ENCODE measurements around the gene KIAA0825.
"Not testable (repeated sequence)": the region's sequence is repeated elsewhere in the genome, so short reads cannot be mapped to it uniquely, and the experiment has no call there.

The KIAA0825 gene

GRCh38 chr5:94595281-94595840 is 23.0 kb downstream of the KIAA0825 start:
- in situ Hi-C loops (cut with HindIII; ENCODE audit: low sequenced_read_pairs) = no loop called here

- in situ Hi-C loops (cut with HindIII; ENCODE audit: low sequenced_read_pairs) = no loop called here
Observed at GRCh38 chr5:94577466-94578245, 40.7 kb downstream of the KIAA0825 start.

- in situ Hi-C loops (cut with HindIII; ENCODE audit: low sequenced_read_pairs) = no loop called here
Observed at GRCh38 chr5:94575196-94575595, 43.2 kb downstream of the KIAA0825 start.

- in situ Hi-C loops (cut with HindIII; ENCODE audit: low sequenced_read_pairs) = not testable (repeated sequence)
Observed at GRCh38 chr5:94573349-94573748, 45.1 kb downstream of the KIAA0825 start.

GRCh38 chr5:94571415-94571814 is 47.0 kb downstream of the KIAA0825 start:
- in situ Hi-C loops (cut with HindIII; ENCODE audit: low sequenced_read_pairs) = no loop called here

GRCh38 chr5:94564812-94565211 is 53.6 kb downstream of the KIAA0825 start:
- in situ Hi-C loops (cut with HindIII; ENCODE audit: low sequenced_read_pairs) = no loop called here

- in situ Hi-C loops (cut with HindIII; ENCODE audit: low sequenced_read_pairs) = no loop called here
Observed at GRCh38 chr5:94562327-94562971, 56.0 kb downstream of the KIAA0825 start.

- in situ Hi-C loops (cut with HindIII; ENCODE audit: low sequenced_read_pairs) = no loop called here
Observed at GRCh38 chr5:94558028-94558427, 60.4 kb downstream of the KIAA0825 start.

GRCh38 chr5:94551858-94552257 is 66.5 kb downstream of the KIAA0825 start:
- in situ Hi-C loops (cut with HindIII; ENCODE audit: low sequenced_read_pairs) = no loop called here

GRCh38 chr5:94545870-94546625 is 72.4 kb downstream of the KIAA0825 start:
- in situ Hi-C loops (cut with HindIII; ENCODE audit: low sequenced_read_pairs) = no loop called here

- in situ Hi-C loops (cut with HindIII; ENCODE audit: low sequenced_read_pairs) = no loop called here
Observed at GRCh38 chr5:94544875-94545547, 73.4 kb downstream of the KIAA0825 start.

- in situ Hi-C loops (cut with HindIII; ENCODE audit: low sequenced_read_pairs) = no loop called here
Observed at GRCh38 chr5:94544031-94544650, 74.3 kb downstream of the KIAA0825 start.

GRCh38 chr5:94540856-94541494 is 77.4 kb downstream of the KIAA0825 start:
- in situ Hi-C loops (cut with HindIII; ENCODE audit: low sequenced_read_pairs) = no loop called here

- in situ Hi-C loops (cut with HindIII; ENCODE audit: low sequenced_read_pairs) = no loop called here
Observed at GRCh38 chr5:94538260-94538659, 80.1 kb downstream of the KIAA0825 start.

GRCh38 chr5:94526706-94527105 is 91.7 kb downstream of the KIAA0825 start:
- in situ Hi-C loops (cut with HindIII; ENCODE audit: low sequenced_read_pairs) = no loop called here

GRCh38 chr5:94524841-94525697 is 93.3 kb downstream of the KIAA0825 start:
- in situ Hi-C loops (cut with HindIII; ENCODE audit: low sequenced_read_pairs) = no loop called here

- in situ Hi-C loops (cut with HindIII; ENCODE audit: low sequenced_read_pairs) = no loop called here
Observed at GRCh38 chr5:94523018-94523417, 95.4 kb downstream of the KIAA0825 start.

- in situ Hi-C loops (cut with HindIII; ENCODE audit: low sequenced_read_pairs) = no loop called here
Observed at GRCh38 chr5:94522117-94522516, 96.3 kb downstream of the KIAA0825 start.

All from DLD1 (cell line).